Anterior cingulate cortex (tissue), 58 donors: Measurements from ENCODE around the gene PPP5C.
A peak's percentile ranks its signal among the peaks of the same experiment; 100 is the strongest.
"Not testable (repeated sequence)": the region's sequence is repeated elsewhere in the genome, so short reads cannot be mapped to it uniquely, and the experiment has no call there.

Experiments used
- DNase-seq, 58 donors: peaks; one replicate each; lab custom pipeline; 2025; lab: John Stamatoyannopoulos, UW

The PPP5C gene

GRCh38 chr19:46426035-46426505 is 79.2 kb downstream of the PPP5C start:
- DNase-seq: peak in 4 of 58 donors; percentile 50 to 65 (median 54)

GRCh38 chr19:46426506-46427162 is 79.7 kb downstream of the PPP5C start:
- peak in 55 of 58 donors; percentile 8 to 89 (median 71) for DNase-seq

GRCh38 chr19:46427518-46428045 is 80.7 kb downstream of the PPP5C start:
- DNase-seq: peak in 1 of 58 donors; percentile 26

GRCh38 chr19:46428239-46429135 is 81.6 kb downstream of the PPP5C start, which contains the start of gene PNMA8C:
Gene PNMA8C, minus strand, starts transcription at chr19:46428936. Its CDS starts 577 bp downstream, at chr19:46428359.
- DNase-seq: peak; percentile 30 to 93 (median 80)

GRCh38 chr19:46429999-46430398 is 83.1 kb downstream of the PPP5C start:
- DNase-seq: no peak

- DNase-seq: no peak
Measured at GRCh38 chr19:46431824-46432223, 84.9 kb downstream of the PPP5C start.

- DNase-seq: not testable (repeated sequence)
Measured at GRCh38 chr19:46433470-46433869, 86.6 kb downstream of the PPP5C start.

GRCh38 chr19:46435009-46435408 is 88.1 kb downstream of the PPP5C start:
- peak in 45 of 58 donors; percentile 15 to 90 (median 53) for DNase-seq

GRCh38 chr19:46435689-46436088 is 88.8 kb downstream of the PPP5C start:
- not testable (repeated sequence) for DNase-seq
